Measurements from ENCODE around the gene UNC13B.

UNC13B gene

GRCh38 chr9:35452481-35452880 lies 290.7 kb downstream of the UNC13B start:
- DNase-seq, result no peak

- no peak for DNase-seq
Observed at GRCh38 chr9:35453786-35454185, 292.0 kb downstream of the UNC13B start.
